Kidney (tissue), 14 donors: ENCODE measurements around the gene ADM2. TPM values are rescaled to one million over a fixed set of nuclear protein-coding genes. Genes with fewer than 3 reads are reported as not detected.

Experiments used
- DNase-seq, 5 donors: peaks; one replicate each; pipeline ENCODE4 v3.0.0-alpha.2; 2013 to 2020
- FAIRE-seq: peaks from 2 replicates; lab custom pipeline; 2012; peaks lifted over from hg19 to GRCh38; lab: Jason Lieb, UNC
- H3K27ac ChIP-seq, 2 donors: one replicate each; pipeline ENCODE4 v1.7.0; 2013; ENCODE audit warnings: low read depth in 2 of 2, low read length in 2 of 2, inconsistent platforms in 1 of 2
- H3K27me3 ChIP-seq: one replicate; pipeline ENCODE4 v1.7.1; 2013; ENCODE audit warnings: low read length, inconsistent platforms; ENCODE audit not compliant: control insufficient read depth, insufficient read depth
- H3K36me3 ChIP-seq, 3 donors: one replicate each; pipeline versions ENCODE4 v1.7.0 to v1.7.1; 2013; ENCODE audit warnings: low read length in 3 of 3, control low read depth in 1 of 3, inconsistent platforms in 1 of 3; ENCODE audit not compliant: insufficient read depth in 3 of 3, control insufficient read depth in 2 of 3
- H3K4me1 ChIP-seq, 3 donors: one replicate each; pipeline versions ENCODE4 v1.7.0 to v1.7.1; 2013; ENCODE audit warnings: low read length in 3 of 3, inconsistent platforms in 1 of 3, low read depth in 1 of 3; ENCODE audit not compliant: control insufficient read depth in 2 of 3, insufficient read depth in 2 of 3
- H3K4me3 ChIP-seq, 3 donors: one replicate each; pipeline versions ENCODE4 v1.7.0 to v1.8.1; 2013; ENCODE audit warnings: low read length in 3 of 3, control low read depth in 1 of 3, inconsistent platforms in 1 of 3
- H3K9ac ChIP-seq, 3 donors: one replicate each; pipeline versions ENCODE4 v1.7.0 to v1.7.1; 2013; ENCODE audit warnings: low read length in 3 of 3, control low read depth in 1 of 3, inconsistent platforms in 1 of 3
- H3K9me3 ChIP-seq, 3 donors: one replicate each; pipeline versions ENCODE4 v1.7.0 to v1.7.1; 2013; ENCODE audit warnings: low read length in 3 of 3, control low read depth in 1 of 3, inconsistent platforms in 1 of 3; ENCODE audit not compliant: control insufficient read depth in 2 of 3, insufficient read depth in 1 of 3
- intact Hi-C: fragments of 100-400 bp; cut with DNase I; formaldehyde crosslinking; loops from one replicate; pipeline ENCODE4 v1.11.1; 2022
- polyA plus RNA-seq: library from polyadenylated mRNA; stranded (reverse); fragments of 350-450 nt; fragmentation: Illumina TruSeq; extraction: RNeasy Lipid Tissue Mini Kit (QIAGEN cat#74804); gene quantifications from one replicate; pipeline ENCODE4 v1.2.3, GENCODE V29; 2014; ENCODE audit warnings: low read depth, low replicate concordance; ENCODE audit not compliant: insufficient read depth
- total RNA-seq: library from RNA; stranded (reverse); fragmentation: NEBNext Ultra II Directional; extraction: Animal tissue kit (Norgen Biotek cat#: 25700); gene quantifications from one replicate; pipeline ENCODE4 v1.2.1, GENCODE V29; 2021
- TF ChIP-seq, protein P1 (sequence below): IDR thresholded peaks from 3 replicates; pipeline ENCODE4 v1.5.1; 2012; ENCODE audit warnings: mild to moderate bottlenecking, moderate library complexity, borderline replicate concordance; ENCODE audit not compliant: insufficient read depth; ENCODE audit errors: extremely low read depth
- donor health status: control.
- donor health status: control.
- donor health status: control.
- donor health status: control.
- donor health status: control.
- donor health status: DM: yes; HTN: yes; CAD: no.
- donor health status: Normal renal cell carcinoma (clear cell type).

The ADM2 gene
- total and polyA plus RNA-seq, 2 donors from 2014 or later, result 8.0 to 10.6 TPM

DNA sequence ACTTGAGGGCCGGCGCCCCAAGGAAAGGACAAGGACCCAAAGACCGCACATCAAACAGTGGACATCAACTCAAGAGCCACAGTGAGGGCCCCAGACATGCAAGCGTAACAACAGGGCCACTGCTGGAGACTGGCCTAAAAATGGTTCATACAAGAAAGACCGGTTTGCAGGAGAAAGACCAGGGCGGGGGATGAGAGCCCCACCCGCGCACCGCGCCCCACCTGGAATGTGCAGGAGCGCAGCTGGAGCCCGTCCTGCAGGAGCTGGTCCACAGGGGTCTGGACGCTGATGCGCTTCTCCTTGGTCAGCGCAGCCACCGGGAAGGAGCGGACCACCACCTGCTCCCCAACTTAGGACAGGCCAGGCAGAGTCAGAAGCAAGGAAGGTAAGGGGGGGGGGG lies 20.4 kb upstream of the ADM2 start:
- H3K9ac ChIP-seq, result no peak overlapping the region
- H3K4me3 ChIP-seq, result no peak overlapping the region
- H3K27ac ChIP-seq, result no peak overlapping the region
- FAIRE-seq (no peak), DNase-seq (no peak)
- H3K27me3 ChIP-seq, result no peaks in the 10 kb centered on the region
- TF ChIP-seq, protein P1, sequence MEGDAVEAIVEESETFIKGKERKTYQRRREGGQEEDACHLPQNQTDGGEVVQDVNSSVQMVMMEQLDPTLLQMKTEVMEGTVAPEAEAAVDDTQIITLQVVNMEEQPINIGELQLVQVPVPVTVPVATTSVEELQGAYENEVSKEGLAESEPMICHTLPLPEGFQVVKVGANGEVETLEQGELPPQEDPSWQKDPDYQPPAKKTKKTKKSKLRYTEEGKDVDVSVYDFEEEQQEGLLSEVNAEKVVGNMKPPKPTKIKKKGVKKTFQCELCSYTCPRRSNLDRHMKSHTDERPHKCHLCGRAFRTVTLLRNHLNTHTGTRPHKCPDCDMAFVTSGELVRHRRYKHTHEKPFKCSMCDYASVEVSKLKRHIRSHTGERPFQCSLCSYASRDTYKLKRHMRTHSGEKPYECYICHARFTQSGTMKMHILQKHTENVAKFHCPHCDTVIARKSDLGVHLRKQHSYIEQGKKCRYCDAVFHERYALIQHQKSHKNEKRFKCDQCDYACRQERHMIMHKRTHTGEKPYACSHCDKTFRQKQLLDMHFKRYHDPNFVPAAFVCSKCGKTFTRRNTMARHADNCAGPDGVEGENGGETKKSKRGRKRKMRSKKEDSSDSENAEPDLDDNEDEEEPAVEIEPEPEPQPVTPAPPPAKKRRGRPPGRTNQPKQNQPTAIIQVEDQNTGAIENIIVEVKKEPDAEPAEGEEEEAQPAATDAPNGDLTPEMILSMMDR, result no peak
- no peaks in the 10 kb centered on the region for H3K9me3 ChIP-seq
- intact Hi-C loops, result no loop called here
- H3K36me3 ChIP-seq, result peaks cover 0 to 62% (median 20%) of the 10 kb centered on the region in 3 donors
- H3K4me1 ChIP-seq, result no peaks in the 10 kb centered on the region

DNA sequence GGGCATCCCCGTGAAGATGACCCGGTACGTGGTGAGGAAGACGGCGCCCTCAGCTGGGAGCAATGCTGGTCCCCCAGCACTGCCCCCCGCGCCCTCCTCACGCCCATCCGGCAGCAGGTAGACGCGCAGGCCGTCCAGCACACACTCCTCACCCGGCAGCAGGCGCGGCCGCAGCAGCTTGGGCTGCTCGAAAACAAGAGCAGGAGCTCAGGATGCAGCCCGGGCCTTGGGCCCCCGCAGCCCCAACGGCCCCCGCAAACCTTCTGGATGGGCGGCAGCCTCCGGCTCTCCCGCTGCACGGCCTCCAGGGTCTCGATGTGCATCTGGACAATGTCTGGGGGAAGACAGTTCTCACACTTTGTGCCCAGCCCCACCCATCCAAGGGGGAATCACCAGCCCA lies 19.8 kb upstream of the ADM2 start:
- Histone ChIP-seq H3K36me3 (peaks cover 0 to 66% (median 20%) of the 10 kb centered on the region in 3 donors), H3K9me3 (no peaks in the 10 kb centered on the region), H3K4me1 (no peaks in the 10 kb centered on the region), H3K9ac (no peak overlapping the region), H3K27me3 (no peaks in the 10 kb centered on the region), H3K4me3 (no peak overlapping the region), H3K27ac (no peak overlapping the region)
- DNase-seq (no peak), FAIRE-seq (no peak)
- TF ChIP-seq, protein P1, result no peak
- intact Hi-C loops, result no loop called here

DNA sequence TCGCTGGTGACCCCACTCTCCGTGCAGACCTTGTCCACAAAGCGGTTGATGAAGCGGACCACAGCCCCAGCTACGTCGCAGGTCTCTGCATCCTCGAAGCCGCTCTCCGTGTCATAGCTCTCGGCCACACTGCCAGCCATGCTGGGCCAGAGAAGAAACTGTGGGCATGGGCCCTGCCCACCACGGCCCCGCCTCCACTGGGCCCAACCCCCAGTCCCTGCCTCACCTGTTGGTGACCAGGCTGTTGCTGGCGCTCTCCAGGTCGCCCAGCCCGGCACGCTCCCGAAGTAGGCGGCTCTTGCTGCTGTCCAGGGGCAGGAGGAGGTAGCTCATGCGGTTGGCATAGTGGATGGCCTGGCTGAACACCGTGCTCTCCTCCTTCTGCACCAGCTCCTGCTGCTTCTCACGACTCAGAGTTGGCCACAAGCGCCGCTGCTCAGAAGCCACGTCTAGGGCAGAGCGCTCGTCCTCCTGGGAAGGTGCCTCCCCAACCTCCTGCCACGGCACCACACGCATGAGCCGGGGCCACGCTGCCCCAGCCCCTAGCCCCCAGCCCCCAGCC lies 19.3 kb upstream of the ADM2 start:
- Histone ChIP-seq H3K36me3 (peaks cover 0 to 66% (median 25%) of the 10 kb centered on the region in 3 donors), H3K9me3 (no peaks in the 10 kb centered on the region), H3K9ac (no peak overlapping the region), H3K4me1 (no peaks in the 10 kb centered on the region), H3K27ac (no peak overlapping the region), H3K4me3 (no peak overlapping the region), H3K27me3 (no peaks in the 10 kb centered on the region)
- intact Hi-C loops, result no loop called here
- FAIRE-seq (no peak), DNase-seq (no peak)
- TF ChIP-seq, protein P1, result no peak
